Fibroblast of the aortic adventitia (primary cell): Measurements from ENCODE around the gene SIRT2. TPM values are rescaled to one million over a fixed set of nuclear protein-coding genes. Genes with fewer than 3 reads are reported as not detected.
A peak's percentile ranks its signal among the peaks of the same experiment; 100 is the strongest.
"Not testable (repeated sequence)": the region's sequence is repeated elsewhere in the genome, so short reads cannot be mapped to it uniquely, and the experiment has no call there.

Source experiments
- DNase-seq: peaks from one replicate; pipeline ENCODE4 v3.0.0-alpha.2; 2010; ENCODE audit warnings: low read depth
- H3K4me3 ChIP-seq: 2 replicates; pipeline ENCODE4 v1.5.1; 2011; ENCODE audit warnings: low read depth, mild to moderate bottlenecking, control low read depth, low read length, moderate library complexity
- CTCF ChIP-seq: IDR thresholded peaks from 2 replicates; pipeline ENCODE4 v1.5.1; 2011; ENCODE audit warnings: mild to moderate bottlenecking, low read length, control low read depth, inconsistent platforms; ENCODE audit not compliant: insufficient read depth
- total RNA-seq: library from RNA; depleted of rRNA; stranded (reverse); fragments of >200 nt; gene quantifications from 2 replicates; pipeline ENCODE4 v1.2.3, GENCODE V29; 2012; ENCODE audit warnings: low replicate concordance

The SIRT2 gene
- total RNA-seq, 1 donor: 44.9 TPM

- DNase-seq: no peak
- H3K4me3 ChIP-seq: no peak overlapping the region
- TF ChIP-seq CTCF: no peak
Observed at GRCh38 chr19:38875656-38876395, 23.6 kb downstream of the SIRT2 start.

DNA sequence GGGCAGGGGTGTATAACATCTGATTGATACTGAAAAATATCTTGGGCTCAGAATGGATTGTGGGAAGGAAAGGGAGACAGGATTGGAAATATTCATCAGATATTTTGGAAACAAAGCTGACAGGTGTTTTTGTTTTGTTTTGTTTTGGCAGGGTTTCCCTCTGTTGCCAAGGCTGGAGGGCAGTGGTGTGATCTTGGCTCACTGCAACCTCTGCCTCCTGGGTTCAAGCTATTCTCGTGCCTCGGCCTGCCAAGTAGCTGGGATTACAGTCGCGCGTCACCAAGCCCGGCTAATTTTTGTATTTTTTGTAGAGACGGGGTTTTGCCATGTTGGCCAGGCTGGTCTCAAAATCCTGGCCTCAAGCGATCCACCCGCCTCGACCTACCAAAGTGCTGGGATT, 26.0 kb downstream of the SIRT2 start:
- not testable (repeated sequence) for H3K4me3 ChIP-seq, DNase-seq

GRCh38 chr19:38870612-38871011, 28.8 kb downstream of the SIRT2 start:
- H3K4me3 ChIP-seq: no peak overlapping the region
- no peak for DNase-seq
- TF ChIP-seq CTCF: no peak

DNA sequence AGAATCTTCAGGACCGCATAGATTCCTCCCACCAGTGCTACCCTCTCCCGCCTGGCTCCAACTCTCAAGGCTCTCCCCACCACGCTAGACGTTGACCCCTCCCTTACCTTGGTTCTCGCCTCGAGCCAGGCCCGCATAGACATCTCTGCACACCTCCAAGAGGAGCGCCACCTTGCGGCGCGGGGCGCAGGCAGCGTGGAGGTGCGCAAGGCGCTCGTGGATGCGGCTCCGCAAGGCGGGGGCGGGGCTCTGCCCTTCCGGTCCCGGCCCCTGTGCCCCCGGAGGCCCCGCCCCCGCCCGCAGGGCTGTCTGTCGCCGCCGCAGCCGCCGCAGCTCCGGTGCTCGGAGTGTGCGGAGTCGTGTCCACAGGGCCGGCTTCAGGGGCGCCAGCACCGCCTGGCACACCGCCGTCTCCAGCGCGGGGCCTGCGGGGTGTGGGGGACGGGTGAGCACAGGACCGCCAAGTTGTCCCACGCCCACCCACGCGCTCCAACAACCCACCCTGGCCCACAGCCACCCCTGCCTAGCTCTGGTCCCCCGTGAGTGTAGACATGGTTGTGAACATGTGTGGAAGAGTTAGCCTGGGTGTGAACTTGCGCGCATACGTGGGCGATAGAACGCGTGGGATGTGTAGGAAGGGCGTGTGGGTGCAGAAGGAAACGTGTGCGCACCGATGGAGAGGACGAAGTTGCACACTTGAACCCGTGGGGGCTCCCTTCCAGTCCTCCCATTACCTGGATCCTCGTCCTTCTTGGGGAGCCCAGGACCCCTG, 29.4 kb downstream of the SIRT2 start:
- H3K4me3 ChIP-seq: peak overlapping the region; percentile 60
- TF ChIP-seq CTCF: peak; percentile 77
- DNase-seq: peak; percentile 55

DNA sequence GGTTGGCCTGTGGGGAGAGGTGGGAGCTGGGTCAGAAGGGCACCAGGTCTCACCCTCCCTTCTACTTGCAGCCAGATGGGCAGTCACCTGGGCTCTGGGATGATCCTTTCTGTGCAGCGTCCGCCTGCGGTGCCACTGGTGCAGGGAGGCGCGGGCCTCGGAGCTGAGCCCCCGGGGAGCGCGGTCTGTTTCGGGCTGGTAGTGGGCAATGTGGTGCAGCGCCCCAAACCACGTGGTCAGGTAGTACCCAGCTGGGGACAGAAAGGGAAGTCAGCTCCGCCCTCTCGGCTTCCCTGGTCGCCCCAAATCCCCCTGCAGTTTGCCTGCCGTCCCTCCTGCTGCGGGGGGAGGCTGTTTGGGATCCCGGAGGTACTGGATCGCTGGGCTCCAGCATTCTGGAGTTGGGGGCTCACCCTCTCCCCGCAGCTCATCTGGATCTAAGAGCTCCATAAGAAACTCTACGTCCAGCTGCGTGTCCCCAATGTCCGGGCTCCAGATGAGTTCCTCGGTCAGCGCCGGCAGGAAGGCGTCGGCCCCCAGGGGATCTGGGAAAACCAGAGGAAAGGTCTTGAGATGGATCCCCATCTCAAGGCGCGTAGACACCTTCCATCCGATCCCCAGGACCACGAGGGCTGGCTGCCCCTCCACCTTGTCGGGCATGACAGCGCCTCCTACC, 30.1 kb downstream of the SIRT2 start:
- TF ChIP-seq CTCF: no peak
- no peak for DNase-seq
- H3K4me3 ChIP-seq: peak overlapping the region; percentile 60

DNA sequence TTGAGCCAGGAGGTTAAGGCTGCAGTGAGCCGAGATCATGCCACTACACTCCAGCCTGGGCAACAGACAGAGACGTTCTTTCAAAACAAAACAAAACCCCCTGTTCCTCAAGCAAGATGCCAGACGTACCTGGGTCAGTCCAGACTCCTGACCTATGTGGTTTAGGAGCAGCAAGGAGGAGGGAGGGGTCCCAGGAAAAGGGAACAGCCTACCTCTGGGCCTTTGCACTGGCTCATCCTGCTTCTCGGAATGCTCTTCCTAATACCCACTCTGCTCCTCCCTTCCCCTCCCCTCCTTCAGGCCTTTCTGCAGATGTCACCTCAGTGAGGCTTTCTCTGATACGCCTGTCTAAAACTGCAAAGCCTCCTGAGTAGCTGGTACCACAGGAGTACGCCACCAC, 30.9 kb downstream of the SIRT2 start:
- no peak for TF ChIP-seq CTCF
- DNase-seq: no peak
- no peak overlapping the region for H3K4me3 ChIP-seq

DNA sequence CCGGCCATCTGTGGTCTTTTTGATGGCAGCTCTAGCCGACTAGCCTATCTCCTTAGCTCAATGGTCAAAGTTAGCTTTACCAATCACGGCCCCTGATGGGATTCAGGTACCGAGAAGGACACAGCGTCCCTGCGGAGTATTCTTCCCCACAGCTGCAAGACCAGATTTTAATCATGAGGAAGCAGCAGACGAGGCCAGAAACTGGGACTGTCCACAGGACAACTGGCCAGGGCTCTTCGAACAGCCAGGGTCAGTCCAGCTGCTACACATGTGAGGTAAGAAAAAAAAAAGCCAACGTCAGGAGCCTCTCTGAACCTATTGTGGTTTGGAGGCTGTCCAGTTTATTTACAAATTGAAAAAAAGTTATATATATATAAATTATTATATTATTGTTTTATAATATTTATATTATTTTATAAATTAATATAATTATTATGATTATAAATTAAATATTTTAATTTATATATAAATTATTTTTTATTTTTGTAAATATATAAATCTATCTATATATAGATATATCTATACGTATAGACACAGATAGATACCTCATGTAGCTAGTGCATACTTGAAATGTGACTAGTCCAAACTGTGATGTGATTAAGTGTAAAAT, 32.1 kb downstream of the SIRT2 start:
- TF ChIP-seq CTCF: no peak
- H3K4me3 ChIP-seq: no peak overlapping the region
- no peak for DNase-seq
